Pons (tissue), 1 donor: ENCODE measurements around the gene AATF.

Experiments
- DNase-seq: peaks from one replicate; pipeline ENCODE4 v3.0.0-alpha.2; 2016; ENCODE audit warnings: low spot score

AATF gene

GRCh38 chr17:36948717-36949460 lies at the start of gene AATF:
Gene AATF (plus strand): TSS chr17:36948954. CDS start chr17:36949126, 172 bp downstream.
- peak; percentile 94 for DNase-seq

- no peak for DNase-seq
Measured at GRCh38 chr17:36899250-36900159, 49.2 kb upstream of the AATF start.

GRCh38 chr17:36900160-36900512 lies 48.6 kb upstream of the AATF start:
- DNase-seq: no peak

- no peak for DNase-seq
Measured at GRCh38 chr17:36901506-36901905, 47.2 kb upstream of the AATF start.

GRCh38 chr17:36907407-36907806 lies 41.3 kb upstream of the AATF start:
- no peak for DNase-seq

- no peak for DNase-seq
Measured at GRCh38 chr17:36910513-36910912, 38.2 kb upstream of the AATF start.

- DNase-seq: no peak
Measured at GRCh38 chr17:36911001-36911400, 37.8 kb upstream of the AATF start.

GRCh38 chr17:36913132-36913531 lies 35.6 kb upstream of the AATF start:
- no peak for DNase-seq

- no peak for DNase-seq
Measured at GRCh38 chr17:36918211-36918691, 30.5 kb upstream of the AATF start.

GRCh38 chr17:36919407-36919968 lies 29.3 kb upstream of the AATF start:
- no peak for DNase-seq

GRCh38 chr17:36920032-36921005 lies 28.4 kb upstream of the AATF start:
- no peak for DNase-seq

GRCh38 chr17:36921095-36921851 lies 27.5 kb upstream of the AATF start:
- DNase-seq: no peak

GRCh38 chr17:36922175-36922574 lies 26.6 kb upstream of the AATF start:
- DNase-seq: no peak

- DNase-seq: no peak
Measured at GRCh38 chr17:36923814-36924221, 24.9 kb upstream of the AATF start.

- no peak for DNase-seq
Measured at GRCh38 chr17:36926226-36926625, 22.5 kb upstream of the AATF start.

GRCh38 chr17:36926701-36927100 lies 22.1 kb upstream of the AATF start:
- no peak for DNase-seq

- no peak for DNase-seq
Measured at GRCh38 chr17:36928471-36929345, 20.0 kb upstream of the AATF start.

GRCh38 chr17:36929851-36930582 lies 18.7 kb upstream of the AATF start:
- no peak for DNase-seq

- no peak for DNase-seq
Measured at GRCh38 chr17:36930583-36930900, 18.2 kb upstream of the AATF start.
